ENCODE data around the gene EMILIN3.

The EMILIN3 gene

DNA sequence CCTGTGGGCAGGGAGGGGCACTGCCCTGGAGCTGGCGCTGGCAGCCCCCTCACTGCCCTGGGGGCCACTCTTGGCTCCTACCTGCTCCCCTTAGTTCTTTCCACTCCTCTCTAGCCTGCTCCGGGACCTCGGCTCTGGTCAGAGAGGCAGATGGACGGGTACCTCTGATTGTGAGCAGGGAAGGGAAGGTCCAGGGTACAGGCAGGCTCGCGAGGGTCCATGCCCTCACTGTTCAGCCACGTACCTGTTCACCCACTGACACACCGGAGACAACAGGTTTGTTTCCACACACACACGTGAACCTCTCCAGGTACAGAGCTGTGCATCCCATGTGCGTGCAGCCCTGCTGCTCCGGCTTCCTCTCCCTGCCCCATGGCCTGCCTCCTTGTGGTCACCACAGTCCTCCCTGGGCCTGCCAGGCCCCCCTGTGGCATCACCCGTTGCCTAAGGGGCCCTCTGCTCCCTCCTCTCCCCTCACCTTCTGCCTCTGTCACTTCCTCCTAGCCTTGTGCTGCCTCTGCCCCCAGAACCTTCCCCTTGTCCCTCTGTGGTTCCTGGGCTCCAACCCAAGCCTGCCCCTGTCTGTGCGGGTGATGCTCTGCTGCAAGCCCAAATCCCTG, 2.3 kb downstream of the EMILIN3 start:
- DNase-seq (ENCODE audit: low spot score): no peak

DNA sequence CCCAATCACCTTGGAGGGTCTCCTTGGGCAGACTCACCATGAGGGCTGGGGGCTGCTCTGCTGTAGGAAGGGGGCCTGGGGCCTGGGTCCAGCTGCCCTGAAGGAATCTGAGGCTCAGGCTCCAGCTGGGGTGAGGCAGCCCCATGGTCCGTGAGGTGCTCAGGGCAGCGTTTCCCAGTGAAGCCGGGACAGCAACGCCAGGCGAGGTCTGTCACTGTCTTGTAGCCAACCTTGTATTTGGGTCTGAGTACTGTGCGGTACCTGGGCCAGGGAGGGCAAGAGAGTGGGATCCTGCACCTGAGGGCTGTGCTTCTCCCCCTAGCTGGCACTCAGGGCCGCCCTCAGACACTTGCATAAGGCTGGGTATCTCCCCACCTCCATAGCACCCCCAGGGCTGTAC, 3.0 kb downstream of the EMILIN3 start:
- DNase-seq (ENCODE audit: low spot score): no peak

DNA sequence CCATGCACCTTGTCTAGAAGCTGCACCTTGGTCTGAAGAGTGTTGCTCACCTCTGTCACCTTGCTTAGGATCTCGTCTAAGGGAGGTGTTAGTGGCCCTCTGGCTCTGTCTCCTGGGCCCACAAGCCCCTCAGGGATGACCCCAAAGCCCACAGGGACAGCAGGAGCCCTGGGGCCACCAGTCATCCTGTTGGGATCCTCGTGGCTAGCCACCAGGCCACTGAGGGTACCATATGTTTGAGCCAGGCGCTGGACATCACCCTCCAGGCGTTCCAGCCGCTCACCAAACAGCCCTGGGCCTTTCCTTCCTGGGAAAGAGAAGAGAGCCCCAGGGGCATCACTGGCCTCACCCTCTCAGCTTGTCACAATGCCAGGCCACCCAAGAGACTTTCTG, 3.9 kb downstream of the EMILIN3 start:
- DNase-seq (ENCODE audit: low spot score): no peak

DNA sequence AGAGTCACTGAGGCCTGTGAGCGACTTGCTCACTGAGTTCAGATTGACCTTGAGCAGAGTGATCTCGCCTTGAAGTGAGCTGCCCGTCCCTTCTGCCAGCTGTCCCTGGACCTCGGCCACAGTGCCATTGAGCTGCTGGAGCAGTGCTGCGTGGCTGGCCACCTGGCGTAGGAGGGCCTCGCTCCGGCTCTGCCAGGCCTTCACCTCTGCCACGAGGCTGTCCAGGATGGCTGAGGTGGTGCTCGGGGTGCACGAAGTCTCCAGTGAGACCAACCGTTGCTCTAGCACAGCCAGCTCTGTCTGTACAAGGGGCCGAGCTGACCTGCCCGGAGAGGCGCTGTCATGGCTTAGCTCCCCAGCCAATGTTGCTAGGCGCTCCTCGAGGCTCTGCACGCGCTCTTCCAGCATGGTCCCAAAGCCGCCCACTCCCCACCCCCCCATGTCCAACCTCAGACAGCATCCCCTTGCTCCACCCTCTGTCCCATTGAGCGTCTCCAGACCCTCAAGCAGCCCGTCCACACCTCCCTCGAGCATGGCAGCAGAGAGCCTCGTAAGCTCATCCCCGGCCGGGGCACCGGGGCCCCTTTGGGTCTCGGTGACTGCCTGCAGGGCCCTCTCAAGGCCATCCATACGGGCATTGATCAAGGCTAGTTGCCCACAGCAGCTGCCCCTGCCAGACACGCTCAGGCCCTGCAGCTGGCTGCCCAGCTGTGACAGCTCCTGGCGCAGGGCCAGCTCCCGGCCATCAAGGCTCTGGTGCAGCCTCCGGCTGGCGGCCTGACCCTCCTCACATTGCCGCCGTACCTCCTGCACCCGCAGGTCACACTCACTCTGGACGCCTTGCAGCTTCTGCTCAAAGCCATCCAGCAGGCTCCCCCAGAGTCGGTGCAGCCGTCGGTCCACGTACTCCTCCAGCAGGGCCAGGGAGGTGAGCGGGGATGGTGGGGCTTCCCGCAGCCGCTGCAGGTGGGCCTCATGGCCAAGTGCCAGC, 4.6 kb downstream of the EMILIN3 start:
- DNase-seq (ENCODE audit: low spot score): no peak

GRCh38 chr20:41360831-41361756, 5.5 kb downstream of the EMILIN3 start:
- no peak for DNase-seq (ENCODE audit: low spot score)

- no peak for DNase-seq (ENCODE audit: low spot score)
These were observed 7.0 kb downstream of the EMILIN3 start for GRCh38 chr20:41359541-41360011.

DNA sequence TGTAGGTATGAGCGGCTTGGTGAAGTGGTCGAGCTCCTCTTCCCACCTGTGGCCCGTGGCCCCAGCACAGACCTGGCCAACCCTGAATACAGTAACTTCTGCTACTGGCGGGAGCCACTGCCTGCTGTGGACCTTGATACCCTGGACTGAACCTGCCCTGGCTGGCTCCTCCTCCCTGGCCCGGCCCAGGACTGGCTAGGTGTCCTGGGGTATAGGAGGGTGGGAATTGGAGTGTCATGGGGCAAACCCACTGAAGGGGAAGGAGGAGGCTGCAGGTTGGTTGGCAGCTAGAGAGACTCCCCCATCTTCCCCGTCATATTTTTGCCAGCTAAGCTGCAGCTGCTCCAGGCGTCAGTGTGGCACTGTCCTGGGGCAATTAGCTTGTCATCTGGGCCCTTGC, 7.9 kb downstream of the EMILIN3 start:
- DNase-seq (ENCODE audit: low spot score): no peak

DNA sequence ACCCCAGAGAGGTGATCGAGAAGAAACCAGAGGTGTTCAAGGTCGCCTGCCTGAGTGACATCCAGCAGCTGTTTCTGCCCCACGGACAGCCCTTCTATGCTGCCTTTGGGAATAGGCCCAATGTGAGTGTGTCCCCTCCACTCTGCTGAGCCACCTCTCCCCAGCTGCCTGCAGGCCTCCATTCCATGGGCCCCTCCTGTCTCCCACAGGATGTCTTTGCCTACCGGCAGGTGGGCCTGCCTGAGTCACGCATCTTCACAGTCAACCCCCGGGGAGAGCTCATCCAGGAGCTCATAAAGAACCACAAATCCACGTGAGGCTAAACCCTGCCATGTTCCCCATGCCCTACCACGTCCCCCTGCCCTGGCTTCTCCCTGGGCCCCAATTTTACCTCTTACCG, 8.4 kb downstream of the EMILIN3 start:
- no peak for DNase-seq (ENCODE audit: low spot score)

DNA sequence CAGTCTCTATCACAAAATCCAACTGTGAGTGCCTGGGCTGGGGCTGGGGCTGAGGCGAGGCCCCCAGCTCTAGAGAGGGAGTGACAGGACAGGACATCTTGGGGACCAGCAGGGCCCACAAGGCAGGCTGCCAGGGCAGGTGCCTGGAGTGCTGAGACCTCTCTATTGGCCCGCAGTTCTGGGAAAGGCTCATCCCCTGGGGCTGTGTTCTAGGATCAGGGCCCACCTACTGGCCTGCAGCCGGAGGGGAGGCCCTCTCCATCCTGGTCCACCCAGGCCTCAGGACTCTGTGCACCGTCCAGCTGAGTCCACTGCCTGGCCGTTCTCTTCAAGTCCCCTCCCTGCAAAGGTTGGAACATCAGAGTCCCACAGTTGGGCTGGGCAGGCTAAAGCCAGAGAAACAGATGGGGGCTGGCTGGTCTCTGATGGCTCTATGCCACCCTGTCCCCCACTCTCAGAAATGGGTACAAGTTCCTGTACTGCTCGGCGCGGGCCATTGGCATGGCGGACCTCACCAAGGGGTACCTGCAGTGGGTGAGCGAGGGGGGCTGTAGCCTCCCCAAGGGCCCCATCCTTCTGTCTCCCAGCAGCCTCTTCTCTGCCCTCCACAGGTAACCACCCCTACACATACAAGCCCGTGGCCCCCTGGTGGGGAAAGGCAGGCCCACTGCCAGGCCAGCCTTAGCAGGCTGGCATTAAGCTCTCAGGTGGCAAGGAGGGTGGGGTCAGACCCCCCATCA, 9.0 kb downstream of the EMILIN3 start:
- no peak for DNase-seq (ENCODE audit: low spot score)

GRCh38 chr20:41356951-41357350, 9.7 kb downstream of the EMILIN3 start:
- DNase-seq (ENCODE audit: low spot score): no peak

DNA sequence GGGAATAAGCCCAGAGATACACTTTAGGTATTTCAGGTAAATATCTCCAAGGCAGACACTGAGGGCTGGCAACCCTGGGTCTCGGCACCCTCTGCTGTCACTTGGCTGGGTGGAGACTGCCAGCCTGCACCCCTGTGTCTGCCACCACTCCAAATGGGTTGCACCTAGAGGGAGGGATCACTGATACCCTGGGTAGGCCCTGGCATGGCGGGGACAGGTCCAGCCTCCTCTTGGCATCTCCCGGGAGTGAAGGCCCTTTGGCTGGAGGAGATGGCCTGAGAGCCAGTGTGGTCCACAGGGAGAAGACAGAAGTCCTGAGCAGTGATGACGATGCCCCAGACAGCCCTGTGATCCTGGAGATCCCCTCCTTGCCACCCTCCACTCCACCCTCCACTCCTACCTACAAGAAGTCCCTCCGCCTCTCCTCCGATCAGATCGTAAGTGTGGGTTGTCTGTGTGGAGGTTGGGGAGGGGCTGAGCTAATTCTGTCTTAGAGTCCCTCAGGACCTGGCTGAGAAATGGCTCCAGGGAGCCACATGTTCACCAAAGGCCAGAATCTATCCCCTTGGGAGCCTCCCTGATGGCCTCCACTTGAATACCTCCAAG, 10.9 kb downstream of the EMILIN3 start:
- DNase-seq (ENCODE audit: low spot score): no peak

GRCh38 chr20:41355192-41355591, 11.4 kb downstream of the EMILIN3 start:
- DNase-seq (ENCODE audit: low spot score): no peak

DNA sequence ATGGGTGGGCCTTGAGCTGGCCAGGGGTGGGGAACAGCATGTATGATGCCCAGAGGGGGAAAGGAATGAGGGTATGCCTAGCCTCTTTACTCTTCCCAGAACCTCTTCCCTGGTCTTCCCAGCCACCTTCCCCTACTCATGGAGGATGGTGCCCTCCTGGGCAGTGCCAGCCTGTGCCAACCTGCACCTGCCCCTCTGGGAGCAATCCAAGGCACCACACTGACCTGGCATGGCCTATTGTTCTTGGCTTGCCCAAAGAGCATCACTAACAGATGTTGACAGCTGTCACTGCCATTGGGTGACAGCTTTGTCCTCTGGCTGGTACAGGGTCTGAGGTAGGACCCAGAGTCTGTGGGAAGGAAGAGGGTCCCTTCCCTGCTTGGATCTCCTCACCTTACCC, 13.1 kb downstream of the EMILIN3 start:
- no peak for DNase-seq (ENCODE audit: low spot score)

DNA sequence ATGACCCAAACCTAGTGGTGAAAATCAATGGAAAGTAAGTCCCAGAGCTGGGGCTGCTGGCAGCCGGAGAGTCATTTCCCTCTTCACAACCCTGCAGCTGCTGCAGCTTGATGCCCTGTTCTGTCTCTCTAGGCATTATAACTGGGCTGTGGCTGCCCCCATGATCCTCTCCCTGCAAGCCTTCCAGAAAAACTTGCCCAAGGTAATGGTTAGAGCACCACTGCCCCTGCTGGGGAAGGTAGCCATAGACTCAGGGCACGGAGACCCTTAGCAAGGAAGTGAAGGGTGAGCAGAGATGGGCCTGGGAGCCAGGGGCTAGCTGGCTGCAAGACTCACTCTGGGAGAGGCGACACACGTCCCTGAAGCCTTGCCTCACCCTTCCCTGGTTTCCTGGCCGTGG, 14.0 kb downstream of the EMILIN3 start:
- DNase-seq (ENCODE audit: low spot score): no peak

- no peak for DNase-seq (ENCODE audit: low spot score)
These were observed 14.5 kb downstream of the EMILIN3 start for GRCh38 chr20:41352106-41352505.

DNA sequence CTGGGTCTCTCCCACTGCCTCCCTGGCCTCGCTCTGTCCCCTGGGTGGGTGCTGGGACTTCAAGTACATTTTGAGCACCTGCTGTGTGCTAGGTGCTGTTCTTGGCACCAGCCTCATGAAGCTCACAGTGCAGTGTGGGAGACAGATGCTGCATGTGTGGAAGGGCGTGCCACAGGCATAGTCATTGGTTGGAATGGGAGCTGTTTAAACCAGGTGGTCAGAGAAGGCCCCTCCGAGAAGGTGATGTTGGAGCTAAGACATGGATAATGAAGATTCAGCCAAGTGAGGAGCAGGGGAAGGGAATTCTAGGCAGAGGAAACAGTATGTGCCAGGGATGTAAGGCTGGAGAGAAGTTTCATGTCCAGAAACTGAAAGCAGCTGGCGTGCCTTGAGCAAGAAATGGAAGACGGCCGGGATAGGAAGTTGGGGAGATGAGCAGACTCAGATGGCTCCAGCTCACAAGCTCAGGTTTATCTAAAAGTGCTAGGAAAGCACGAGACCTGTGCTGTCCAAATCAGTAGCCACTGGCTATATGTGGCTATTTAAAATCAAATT, 16.1 kb downstream of the EMILIN3 start:
- DNase-seq (ENCODE audit: low spot score): no peak

DNA sequence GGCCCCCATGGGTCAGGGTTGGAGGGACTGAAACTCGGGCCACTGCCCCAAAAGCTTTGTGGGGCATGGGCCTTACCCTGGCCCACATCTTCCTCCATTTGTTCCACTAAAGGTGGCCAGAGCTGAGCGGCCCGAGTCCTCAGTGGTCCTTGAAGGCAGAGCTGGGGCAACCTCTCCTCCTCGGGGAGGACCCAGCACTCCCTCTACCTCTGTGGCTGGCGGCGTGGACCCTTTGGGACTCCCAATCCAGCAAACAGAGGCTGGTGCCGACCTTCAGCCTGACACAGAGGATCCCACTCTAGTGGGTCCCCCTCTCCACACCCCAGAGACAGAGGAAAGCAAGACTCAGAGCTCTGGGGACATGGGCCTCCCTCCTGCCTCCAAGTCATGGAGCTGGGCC, 16.7 kb downstream of the EMILIN3 start:
- DNase-seq (ENCODE audit: low spot score): no peak

DNA sequence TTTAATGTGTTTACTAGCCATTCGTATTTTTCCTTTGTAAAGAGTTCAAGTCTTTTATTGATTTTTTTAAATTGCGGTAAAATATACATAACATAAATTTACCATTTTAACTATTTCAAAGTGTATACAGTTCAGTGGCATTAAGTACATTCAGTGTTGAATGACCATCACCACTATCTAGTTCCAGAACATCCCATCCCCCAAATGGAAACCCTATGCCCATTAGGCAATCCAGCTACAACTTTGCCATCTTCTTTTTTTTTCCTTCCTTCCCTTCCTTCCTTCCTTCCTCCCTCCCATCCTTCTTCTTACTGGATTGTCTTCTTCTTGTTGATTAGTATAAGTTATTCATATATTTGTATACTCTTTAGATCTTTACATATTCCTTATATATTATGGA, 17.4 kb downstream of the EMILIN3 start:
- DNase-seq (ENCODE audit: low spot score): no peak

GRCh38 chr20:41348430-41349172, 18.0 kb downstream of the EMILIN3 start:
- DNase-seq (ENCODE audit: low spot score): no peak
